IPS-18c (cell line): ENCODE data around the gene TMEM222.

Experiments used
- H3K4me3 ChIP-seq: 2 replicates; pipeline ENCODE4 v1.7.0; 2013; ENCODE audit warnings: low read depth, mild to moderate bottlenecking, low read length, moderate library complexity; ENCODE audit not compliant: insufficient read depth
- H3K9me3 ChIP-seq: one replicate; pipeline ENCODE4 v1.6.1; 2013; ENCODE audit warnings: mild to moderate bottlenecking, low read length, moderate library complexity; ENCODE audit not compliant: control insufficient read depth, insufficient read depth

Gene TMEM222

DNA sequence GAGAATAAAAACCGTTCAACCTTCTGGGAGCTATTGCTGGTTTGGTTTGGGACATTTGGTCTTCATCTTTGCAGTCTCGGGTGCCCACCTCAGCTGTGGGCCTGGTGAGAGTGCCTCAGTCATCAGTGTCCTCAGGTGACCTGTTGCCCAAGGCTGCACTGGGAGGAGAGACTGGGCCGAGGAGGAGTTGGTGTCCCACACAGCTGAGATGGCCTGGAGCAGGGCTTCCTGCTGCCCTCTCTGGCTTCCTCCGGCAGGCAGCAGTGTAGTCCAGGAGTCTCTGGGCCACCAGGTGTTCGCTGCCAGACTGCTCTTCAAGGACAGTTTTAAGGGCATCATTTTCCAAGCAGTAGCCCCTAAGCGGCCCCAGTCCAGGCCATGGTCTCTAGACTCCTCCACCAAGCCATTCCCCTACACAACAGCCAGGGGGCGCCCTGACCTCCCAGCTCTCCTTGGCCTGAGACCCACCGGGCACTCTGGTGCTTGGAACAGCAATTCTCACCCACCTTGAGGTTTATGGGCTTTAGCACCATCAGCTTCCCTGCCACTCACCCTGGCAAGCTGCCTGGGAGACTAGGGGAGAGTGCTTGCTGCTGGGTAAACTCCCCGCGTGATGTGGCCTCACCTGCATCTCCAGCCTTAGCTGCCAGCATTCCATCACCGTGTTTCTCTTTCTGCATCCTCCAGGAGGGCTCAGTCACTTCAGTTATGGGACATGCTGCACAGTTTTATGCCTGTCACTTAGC is 10.7 kb downstream of the TMEM222 start:
- H3K9me3 ChIP-seq = peaks cover 2% of the 10 kb centered on the region
- no peak overlapping the region for H3K4me3 ChIP-seq

DNA sequence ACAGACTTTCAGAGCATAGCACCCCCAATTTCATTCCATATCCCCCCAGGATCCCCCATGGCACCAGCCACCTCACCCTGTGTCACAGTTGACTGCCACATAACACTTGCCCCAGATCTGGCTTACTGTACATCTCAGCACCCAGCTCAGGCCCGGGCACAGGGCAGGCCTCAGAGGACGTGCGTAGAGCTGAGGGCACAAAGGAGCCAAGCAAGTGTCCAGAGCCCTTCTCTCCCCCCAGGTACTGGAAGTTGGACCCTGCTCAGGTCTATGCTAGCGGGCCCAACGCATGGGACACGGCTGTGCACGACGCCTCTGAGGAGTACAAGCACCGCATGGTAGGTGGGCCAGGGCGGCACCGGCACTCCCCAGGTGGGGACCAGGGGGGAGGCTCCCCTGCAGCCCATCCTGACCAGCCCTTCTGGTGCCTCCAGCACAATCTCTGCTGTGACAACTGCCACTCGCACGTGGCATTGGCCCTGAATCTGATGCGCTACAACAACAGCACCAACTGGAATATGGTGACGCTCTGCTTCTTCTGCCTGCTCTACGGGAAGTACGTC is 11.8 kb downstream of the TMEM222 start:
- peaks cover 2% of the 10 kb centered on the region for H3K9me3 ChIP-seq

DNA sequence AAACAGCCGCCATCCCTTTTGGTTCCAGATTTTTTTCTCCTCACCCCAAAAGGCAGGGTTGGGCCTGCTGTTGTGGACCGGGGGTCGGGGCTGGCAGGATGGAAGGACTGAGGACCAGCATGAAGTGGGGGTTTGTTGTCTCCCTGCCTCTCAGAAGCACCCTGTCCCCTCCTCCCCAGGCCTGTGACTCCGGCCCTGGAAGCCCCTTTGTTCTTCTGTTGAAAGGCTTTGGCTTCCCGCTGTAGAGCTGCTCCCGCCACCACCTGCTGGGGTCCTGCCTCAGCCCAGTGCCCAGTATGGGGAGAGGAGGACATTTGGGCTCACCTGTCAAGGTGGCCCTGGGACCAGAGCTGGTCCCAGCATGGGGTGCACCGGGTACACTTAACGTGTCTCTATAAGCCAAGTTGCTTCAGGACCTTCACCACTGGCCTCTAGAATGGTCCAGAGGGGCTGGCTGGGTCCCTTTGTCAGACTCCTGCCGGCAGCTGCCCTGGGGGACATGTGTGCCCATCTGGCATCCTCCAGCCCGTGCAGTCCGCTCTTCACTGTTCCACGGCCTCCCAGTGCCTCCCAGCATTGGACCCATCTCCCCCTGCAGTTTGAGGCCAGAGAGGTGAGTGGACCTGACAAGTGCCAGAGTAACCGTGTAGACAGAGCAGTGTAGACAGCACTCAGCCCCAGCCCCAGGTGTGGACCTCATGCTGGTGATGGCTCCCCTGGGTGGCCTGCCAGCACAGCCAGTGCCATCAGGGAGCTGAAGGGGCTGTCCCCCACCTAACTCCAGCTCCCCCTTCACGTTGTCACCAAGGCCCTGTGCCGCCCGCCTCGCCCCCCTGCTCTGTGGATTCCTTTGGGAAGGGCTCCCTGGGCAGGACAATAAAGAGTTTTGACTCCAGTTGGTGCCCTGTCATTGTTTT is 13.8 kb downstream of the TMEM222 start:
- Histone ChIP-seq H3K9me3 (peaks cover under 1% of the 10 kb centered on the region), H3K4me3 (no peak overlapping the region)

More for the DNA sequence above, 11.8 kb downstream of the TMEM222 start:
- H3K4me3 ChIP-seq = no peak overlapping the region

DNA sequence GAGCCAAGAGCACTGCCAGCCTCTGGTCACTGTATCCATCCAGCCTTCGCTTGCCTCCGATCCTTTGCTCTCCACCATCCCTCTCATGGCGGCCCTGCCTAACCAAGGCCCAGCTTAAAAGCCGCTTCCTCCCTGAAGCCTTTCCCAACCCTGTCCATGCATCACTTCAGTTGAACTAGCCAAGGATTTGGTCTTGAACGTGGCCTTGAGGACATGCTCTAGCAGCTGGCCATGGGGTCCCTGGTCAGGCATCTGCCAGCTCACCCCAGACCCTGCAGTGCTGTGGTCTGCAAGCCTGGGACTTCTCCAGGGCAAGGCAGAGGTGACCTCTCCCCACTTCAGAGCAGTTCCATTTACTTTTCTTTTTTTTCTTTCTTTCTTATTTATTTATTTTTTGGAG is 14.8 kb downstream of the TMEM222 start:
- Histone ChIP-seq H3K9me3 (no peaks in the 10 kb centered on the region), H3K4me3 (no peak overlapping the region)

DNA sequence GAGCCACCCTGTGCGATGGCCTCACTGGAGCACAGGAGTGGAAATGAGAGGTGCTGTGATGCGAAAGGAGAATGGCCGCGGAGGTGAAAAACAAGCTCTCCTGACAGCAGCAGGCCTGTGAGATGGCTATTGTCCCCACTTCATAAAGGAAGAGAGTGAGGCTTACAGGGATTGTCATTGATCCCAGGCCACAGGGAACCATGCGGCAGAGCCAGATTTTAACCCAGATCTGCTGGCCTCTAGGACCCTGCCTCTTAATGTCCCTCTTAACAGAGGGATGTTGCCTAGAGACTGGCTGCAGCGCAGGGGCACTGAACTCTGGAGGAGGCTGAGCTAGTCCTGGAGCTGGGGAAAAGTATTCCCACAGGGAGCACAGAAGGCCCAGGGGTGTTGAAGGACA is 16.8 kb downstream of the TMEM222 start:
- H3K4me3 ChIP-seq = no peak overlapping the region

DNA sequence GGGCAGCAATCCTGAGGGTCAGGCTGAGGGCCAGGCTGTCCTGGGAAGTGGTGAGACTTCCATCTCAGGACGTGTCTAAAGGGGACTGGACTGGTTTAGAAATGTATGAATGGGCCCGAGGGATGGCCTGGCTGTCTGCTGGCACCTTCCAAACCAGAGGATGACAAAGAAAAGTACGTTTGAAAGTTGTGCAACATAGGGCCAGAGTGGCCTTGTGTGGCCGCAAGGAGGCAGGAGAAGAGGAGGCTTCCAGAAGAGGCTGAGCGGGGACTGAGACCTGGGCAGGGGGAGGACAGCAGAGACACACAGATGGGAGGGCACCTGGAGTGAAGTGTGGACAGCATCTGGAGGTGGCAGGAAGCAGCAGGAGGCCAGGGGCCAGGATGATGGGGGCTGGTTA is 17.2 kb downstream of the TMEM222 start:
- Histone ChIP-seq H3K9me3 (no peaks in the 10 kb centered on the region), H3K4me3 (no peak overlapping the region)

More for the DNA sequence above, 16.8 kb downstream of the TMEM222 start:
- H3K9me3 ChIP-seq = no peaks in the 10 kb centered on the region

DNA sequence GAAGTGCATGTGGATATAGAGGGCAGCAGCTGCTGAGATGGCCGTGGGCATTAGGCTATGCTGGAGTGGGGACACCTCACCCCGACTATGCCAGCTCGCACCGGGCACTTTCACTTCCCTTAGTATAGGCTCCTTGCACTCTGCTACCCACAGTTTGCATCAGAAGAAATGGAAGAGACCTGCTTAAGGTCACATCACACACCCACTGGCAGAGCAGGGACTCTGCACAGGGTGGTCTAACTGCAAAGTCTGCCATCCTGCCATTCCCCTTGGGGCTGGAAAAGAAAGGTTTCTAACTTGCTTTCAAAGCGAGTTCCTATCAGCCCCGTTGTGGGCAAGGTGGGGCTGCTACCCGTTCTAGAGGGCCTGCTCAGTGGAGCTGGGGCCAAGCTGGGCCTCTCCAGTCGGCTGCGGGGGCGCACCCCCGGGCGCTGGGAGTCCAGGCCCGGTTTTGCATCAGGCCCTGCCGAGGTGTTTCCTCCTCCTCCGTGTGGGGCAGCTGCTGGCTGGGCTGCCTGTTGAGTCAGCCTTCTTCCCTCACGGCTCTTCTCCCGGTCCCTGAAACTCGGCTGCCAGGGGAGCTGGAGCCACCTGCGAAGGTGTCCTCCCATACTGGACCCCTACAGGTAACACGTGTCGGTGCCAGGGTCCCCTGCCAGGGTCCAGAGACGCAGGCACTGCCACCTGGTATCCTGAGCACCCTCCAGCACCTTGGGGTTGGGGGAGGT is 19.7 kb downstream of the TMEM222 start, which contains the start of gene SYTL1:
Gene SYTL1, plus strand, starts transcription at position 498 of the 728 bp plus-strand sequence. CDS start 3,313 bp downstream, outside the sequence.
- Histone ChIP-seq H3K4me3 (peak within 1 kb of the TSS; percentile 61), H3K9me3 (no peaks in the 10 kb centered on the region)

DNA sequence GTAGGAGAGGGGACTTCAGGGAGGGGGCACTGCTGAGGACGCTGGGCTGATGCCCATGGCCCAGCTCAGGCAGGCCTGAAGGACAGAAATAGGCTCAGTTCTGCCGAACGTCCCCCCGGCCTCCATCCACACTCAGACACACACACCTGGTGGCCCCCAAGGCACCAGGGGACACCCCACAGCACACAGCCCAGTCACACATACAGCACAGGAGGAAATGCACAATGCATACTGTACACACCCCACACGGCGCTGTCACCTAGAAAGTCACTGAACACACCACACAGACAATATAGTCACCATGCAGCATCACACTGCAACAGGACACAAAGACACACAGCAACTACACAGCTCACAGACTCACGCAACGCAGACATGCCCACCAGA is 20.4 kb downstream of the TMEM222 start:
- Histone ChIP-seq H3K9me3 (no peaks in the 10 kb centered on the region), H3K4me3 (peak overlapping the region; percentile 61; the same call in 1 of the 2 replicates)

DNA sequence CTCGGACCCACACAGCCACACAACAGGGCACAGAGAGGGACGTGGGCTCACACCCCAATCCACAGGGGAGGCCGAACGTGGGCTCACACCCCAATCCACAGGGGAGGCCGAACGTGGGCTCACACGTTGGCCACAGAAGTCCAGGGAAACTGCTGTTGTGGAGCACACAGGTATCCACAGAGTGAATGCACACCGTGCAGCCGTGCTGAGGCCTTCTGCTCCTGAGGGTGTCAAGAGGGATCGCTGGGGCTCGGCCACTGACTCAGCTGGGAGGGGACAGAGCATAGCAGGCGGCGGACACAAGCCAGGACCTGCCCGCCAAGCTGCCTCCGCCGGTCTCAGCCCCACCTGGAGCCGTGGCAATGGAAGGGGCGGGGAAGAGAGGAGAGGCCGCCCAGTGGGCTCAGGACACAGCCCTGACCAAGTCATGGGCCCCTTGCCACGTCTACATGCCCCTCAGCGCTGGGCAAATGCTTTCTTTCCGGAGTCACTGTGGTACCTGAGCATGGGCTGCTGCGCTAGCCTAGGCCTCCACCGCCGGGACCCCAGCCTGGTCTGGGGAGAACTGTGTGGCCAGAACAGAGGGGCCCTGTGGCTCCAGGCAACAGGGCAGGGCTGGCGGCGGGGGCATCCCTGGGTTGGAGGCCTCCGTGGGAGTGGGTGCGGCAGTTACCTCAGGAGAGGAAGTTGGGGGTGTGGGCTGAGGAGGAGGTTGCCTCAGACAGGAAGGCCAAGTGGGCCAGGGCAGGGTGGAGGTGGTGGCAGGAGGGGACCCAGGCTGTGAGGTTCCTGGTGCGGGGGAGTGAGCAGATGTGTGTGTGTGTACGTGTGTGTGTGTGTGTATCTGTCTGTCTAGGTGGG is 21.0 kb downstream of the TMEM222 start:
- peak overlapping the region; percentile 20; the same call in 1 of the 2 replicates for H3K4me3 ChIP-seq

DNA sequence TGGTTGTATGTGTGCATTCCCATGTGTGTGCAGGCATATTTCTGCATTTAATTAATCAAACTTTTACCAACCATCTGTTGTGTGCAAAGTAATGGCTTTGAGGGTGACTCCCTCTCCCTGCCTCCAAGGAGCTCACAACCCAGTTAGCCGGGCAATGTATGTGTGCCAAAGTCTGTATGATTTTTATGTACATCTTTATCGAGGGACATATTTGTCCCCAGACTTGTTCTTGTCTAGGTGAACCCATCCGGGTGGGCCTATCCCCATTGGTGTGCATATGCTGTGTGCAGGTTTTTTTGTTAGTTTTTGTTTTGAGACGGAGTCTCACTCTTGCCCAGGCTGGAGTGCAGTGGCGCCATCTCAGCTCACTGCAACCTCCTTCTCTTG is 21.7 kb downstream of the TMEM222 start:
- H3K4me3 ChIP-seq = peak overlapping the region; percentile 20; the same call in 1 of the 2 replicates
- H3K9me3 ChIP-seq = no peaks in the 10 kb centered on the region

More for the DNA sequence above, 21.0 kb downstream of the TMEM222 start:
- no peaks in the 10 kb centered on the region for H3K9me3 ChIP-seq

DNA sequence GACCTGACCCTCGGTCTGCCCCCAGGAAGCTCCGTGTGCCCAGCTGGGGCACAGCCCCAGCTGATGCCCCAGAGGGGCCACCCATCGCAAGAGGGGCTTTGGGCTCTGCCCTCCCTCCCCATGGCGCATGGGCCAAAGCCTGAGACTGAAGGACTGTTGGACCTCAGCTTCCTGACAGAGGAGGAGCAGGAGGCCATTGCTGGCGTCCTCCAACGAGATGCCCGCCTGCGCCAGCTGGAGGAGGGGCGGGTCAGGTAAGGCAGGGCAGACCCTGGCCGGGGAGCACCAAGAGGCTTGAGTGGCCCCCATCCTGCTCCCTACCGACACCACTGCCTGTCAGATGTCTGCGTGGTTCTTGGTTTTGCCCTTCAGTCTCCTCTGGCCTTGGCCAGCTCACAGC is 23.3 kb downstream of the TMEM222 start:
- no peak overlapping the region for H3K4me3 ChIP-seq
- H3K9me3 ChIP-seq = peaks cover 2% of the 10 kb centered on the region

DNA sequence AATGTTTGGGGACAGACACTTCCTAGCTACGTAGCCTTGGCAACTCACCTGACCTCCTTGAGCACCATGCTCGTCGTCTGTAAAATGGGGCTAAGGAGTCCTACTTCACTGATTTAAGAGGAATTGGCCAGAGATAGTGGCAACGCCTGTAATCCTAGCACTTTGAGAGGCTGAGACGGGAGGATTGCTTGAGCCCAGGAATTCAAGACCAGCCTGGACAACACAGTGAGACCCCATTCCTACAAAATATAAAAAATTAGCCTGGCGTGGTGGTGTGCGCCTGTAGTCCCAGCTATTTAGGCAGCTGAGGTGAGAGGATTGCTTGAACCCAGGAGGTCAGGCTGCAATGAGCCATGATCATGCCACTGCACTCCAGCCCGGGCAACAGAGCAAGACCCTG is 24.4 kb downstream of the TMEM222 start:
- peaks cover 2% of the 10 kb centered on the region for H3K9me3 ChIP-seq
- no peak overlapping the region for H3K4me3 ChIP-seq

DNA sequence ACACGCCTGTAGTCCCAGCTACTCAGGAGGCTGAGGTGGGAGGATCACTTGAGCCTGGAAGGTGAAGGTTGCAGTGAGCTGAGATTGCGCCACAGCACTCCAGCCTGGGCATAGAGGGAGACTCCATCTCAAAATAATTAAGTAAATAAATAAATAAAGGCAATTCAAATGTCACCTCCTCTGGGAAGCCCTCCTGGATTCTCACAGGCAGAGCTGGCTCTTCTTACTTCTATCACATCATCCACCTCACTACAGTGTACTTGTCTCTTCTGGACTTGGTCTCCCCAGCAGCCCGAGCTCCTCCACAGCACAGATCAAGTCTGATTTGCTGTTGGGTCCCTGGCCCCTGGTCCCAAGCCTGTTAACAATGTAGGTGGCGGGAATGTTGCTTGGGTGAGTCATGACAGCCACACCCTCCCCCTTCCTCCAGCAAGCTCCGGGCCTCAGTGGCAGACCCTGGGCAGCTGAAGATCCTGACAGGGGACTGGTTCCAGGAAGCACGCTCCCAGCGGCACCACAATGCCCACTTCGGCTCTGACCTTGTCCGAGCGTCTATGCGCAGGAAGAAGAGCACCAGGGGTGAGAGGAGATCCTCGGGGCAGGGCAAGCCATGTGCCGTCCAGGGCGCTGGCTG is 25.1 kb downstream of the TMEM222 start:
- Histone ChIP-seq H3K9me3 (peaks cover 2% of the 10 kb centered on the region), H3K4me3 (no peak overlapping the region)

DNA sequence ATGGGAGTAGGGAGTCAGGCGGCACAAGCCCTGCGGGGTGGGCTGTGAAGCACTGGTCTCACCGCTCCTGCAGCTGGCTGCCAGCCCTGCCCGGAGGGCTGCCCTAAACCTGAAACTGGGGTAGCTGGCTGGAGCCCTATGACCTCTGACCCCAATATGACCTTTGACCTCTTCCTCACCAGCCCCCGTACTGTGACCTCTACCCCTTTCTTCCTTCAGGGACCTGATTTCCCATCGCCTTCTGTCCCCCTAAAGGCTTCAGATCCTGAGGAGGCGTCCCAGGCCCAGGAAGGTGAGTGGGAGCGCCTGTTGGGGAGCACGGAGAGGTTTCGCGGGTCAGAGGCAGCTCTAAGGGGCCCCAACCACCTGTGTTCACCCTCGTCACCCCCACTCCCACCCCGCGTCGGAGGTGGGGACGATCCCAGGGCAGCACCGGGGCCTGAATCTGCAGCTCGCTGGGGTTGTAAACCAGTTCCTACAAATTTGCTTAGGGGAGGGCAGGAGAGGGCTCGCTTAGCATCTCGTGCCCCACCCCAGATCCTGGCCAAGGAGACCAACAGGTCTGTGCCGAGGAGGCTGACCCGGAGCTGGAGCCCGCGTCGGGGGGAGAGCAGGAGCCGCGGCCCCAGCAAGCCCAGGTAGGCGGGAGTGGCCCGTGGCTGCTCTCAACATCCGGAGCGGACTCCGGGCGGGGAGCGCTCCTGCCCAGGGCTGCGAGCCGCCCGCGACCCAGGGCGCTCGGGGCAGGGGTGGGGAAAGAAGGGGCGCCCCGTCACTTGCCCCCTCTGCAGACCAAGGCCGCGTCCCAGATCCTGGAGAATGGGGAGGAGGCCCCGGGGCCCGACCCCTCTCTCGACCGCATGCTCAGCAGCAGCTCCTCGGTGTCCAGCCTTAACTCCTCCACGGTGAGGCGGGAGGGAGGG is 27.2 kb downstream of the TMEM222 start:
- Histone ChIP-seq H3K4me3 (peak overlapping the region; percentile 58), H3K9me3 (peaks cover 2% of the 10 kb centered on the region)
